HCT116 (cell line): ENCODE measurements around the gene TMEM126A. TPM values are rescaled to one million over a fixed set of nuclear protein-coding genes. Genes with fewer than 3 reads are reported as not detected.
A peak's percentile ranks its signal among the peaks of the same experiment; 100 is the strongest.

ENCODE experiments used
- ATAC-seq: fragments of 200-7000 bp; cut with Tn5 transposase; 2 replicates; pipeline ENCODE4 v1.9.1; 2020; ENCODE audit warnings: mild to moderate bottlenecking, moderate library complexity
- BruUV-seq: library from RNA; stranded (reverse); fragments of 400-500 nt; replicated peaks from 2 replicates; lab custom pipeline; 2021; lab: Mats Ljungman, UMichigan
- CTCF ChIA-PET: fragments of 300-600 bp; sonication (Branson Sonifier 250); formaldehyde crosslinking; loops from one replicate; lab custom pipeline; 2021; ENCODE audit warnings: antibody characterized with exemption; lab: Charles Lee
- POLR2A ChIA-PET: fragments of 300-600, 350-600 bp; sonication (Branson Sonifier 250); formaldehyde crosslinking; loops from one replicate; lab custom pipeline; 2021; ENCODE audit warnings: antibody characterized with exemption; lab: Charles Lee
- RAD21 ChIA-PET, 2 experiments: fragments of 300-600 bp; sonication (Branson Sonifier 250); formaldehyde crosslinking; loops; one replicate each; lab custom pipeline; 2023; ENCODE audit warnings: low total read pairs in 2 of 2; ENCODE audit not compliant: uncharacterized antibody in 2 of 2, unreplicated experiment in 2 of 2, low non-redundant PET in 1 of 2; lab: Charles Lee
- DNase-seq: peaks from one replicate; pipeline ENCODE4 v3.0.0-alpha.2; 2010; ENCODE audit warnings: low read depth, low spot score
- H2AFZ ChIP-seq: fragments of 200-600 bp; shearing (Covaris generic), sonication (generic); 2 replicates; pipeline ENCODE4 v1.6.1; 2017; ENCODE audit warnings: low read depth, mixed run types, mixed read lengths, antibody characterized with exemption, low read length; ENCODE audit not compliant: poor library complexity, severe bottlenecking
- H3K27ac ChIP-seq: 2 replicates; pipeline ENCODE4 v1.5.1; 2012; ENCODE audit warnings: low read depth, low read length
- H3K27me3 ChIP-seq: fragments of 200-600 bp; sonication (generic); 2 replicates; pipeline ENCODE4 v1.6.1; 2016; ENCODE audit warnings: mixed run types, low read length, mixed read lengths; ENCODE audit not compliant: insufficient read depth
- H3K36me3 ChIP-seq, 2 experiments: fragments of 200-500 bp in 1 of 2; fragments of 200-600 bp in 1 of 2; sonication (Bioruptor generic) in 1 of 2; sonication (generic) in 1 of 2; 2 replicates each; pipeline versions ENCODE4 v1.5.1 to v1.6.1; 2014 to 2016; ENCODE audit warnings: low read length in 2 of 2, inconsistent platforms in 1 of 2, mixed read lengths in 1 of 2, mixed run types in 1 of 2; ENCODE audit not compliant: insufficient read depth in 2 of 2, control insufficient read depth in 1 of 2
- H3K4me1 ChIP-seq, 2 experiments: fragments of 200-600 bp in 1 of 2; sonication (generic) in 1 of 2; 2 replicates each; pipeline versions ENCODE4 v1.5.1 to v1.6.1; 2012 to 2017; ENCODE audit warnings: low read length in 2 of 2, inconsistent platforms in 1 of 2, mild to moderate bottlenecking in 1 of 2, mixed read lengths in 1 of 2, mixed run types in 1 of 2, moderate library complexity in 1 of 2; ENCODE audit not compliant: insufficient read depth in 2 of 2, control insufficient read depth in 1 of 2
- H3K4me2 ChIP-seq: fragments of 200-600 bp; sonication (generic); 2 replicates; pipeline ENCODE4 v1.6.1; 2017; ENCODE audit warnings: mixed run types, low read length, mixed read lengths
- H3K4me3 ChIP-seq, 2 experiments: fragments of 200-600 bp in 1 of 2; sonication (generic) in 1 of 2; replicated peaks in 1 of 2; 2 replicates each; pipeline ENCODE4 v1.5.1; 2011 to 2016; ENCODE audit warnings: low read length in 2 of 2, control low read depth in 1 of 2, low read depth in 1 of 2, mild to moderate bottlenecking in 1 of 2, mixed read lengths in 1 of 2, mixed run types in 1 of 2
- H3K79me2 ChIP-seq: fragments of 200-600 bp; sonication (generic); 2 replicates; pipeline ENCODE4 v1.6.1; 2017; ENCODE audit warnings: mild to moderate bottlenecking, mixed run types, low read length, moderate library complexity, mixed read lengths; ENCODE audit not compliant: insufficient read depth
- H3K9ac ChIP-seq: fragments of 200-600 bp; sonication (generic); 2 replicates; pipeline ENCODE4 v1.6.1; 2016; ENCODE audit warnings: low read length, mixed read lengths
- H3K9me2 ChIP-seq: fragments of 200-600 bp; sonication (generic), shearing (Covaris generic); 2 replicates; pipeline ENCODE4 v1.6.1; 2017; ENCODE audit warnings: mixed run types, mild to moderate bottlenecking, moderate library complexity; ENCODE audit not compliant: insufficient read depth
- H3K9me3 ChIP-seq, 2 experiments: fragments of 200-500 bp in 1 of 2; fragments of 200-600 bp in 1 of 2; sonication (Bioruptor generic) in 1 of 2; sonication (generic) in 1 of 2; 2 replicates each; pipeline ENCODE4 v1.6.1; 2014 to 2017; ENCODE audit warnings: low read length in 2 of 2, mixed read lengths in 2 of 2, inconsistent platforms in 1 of 2, low read depth in 1 of 2, mild to moderate bottlenecking in 1 of 2, mixed run types in 1 of 2, moderate library complexity in 1 of 2; ENCODE audit not compliant: control insufficient read depth in 1 of 2, insufficient read depth in 1 of 2
- H4K20me1 ChIP-seq: fragments of 200-600 bp; sonication (generic), shearing (Covaris generic); 2 replicates; pipeline ENCODE4 v1.6.1; 2017; ENCODE audit warnings: mixed run types, mild to moderate bottlenecking, moderate library complexity; ENCODE audit not compliant: insufficient read depth
- ATF3 ChIP-seq: IDR thresholded peaks from 2 replicates; pipeline ENCODE4 v1.6.1; 2012
- CTCF ChIP-seq, 3 experiments: fragments of 200-600 bp in 1 of 3; sonication (generic) in 1 of 3; IDR thresholded peaks in 2 of 3; conservative IDR thresholded peaks in 1 of 3; 2 replicates each; pipeline ENCODE4 v1.5.1; 2012 to 2017; ENCODE audit warnings: low read depth in 2 of 3, low read length in 2 of 3, antibody characterized with exemption in 1 of 3, borderline replicate concordance in 1 of 3, control low read depth in 1 of 3, mild to moderate bottlenecking in 1 of 3, mixed read lengths in 1 of 3, mixed run types in 1 of 3, moderate library complexity in 1 of 3; ENCODE audit not compliant: insufficient read depth in 1 of 3
- EGR1 ChIP-seq: IDR thresholded peaks from 2 replicates; pipeline ENCODE4 v1.6.1; 2012; ENCODE audit warnings: low read depth
- ELF1 ChIP-seq: IDR thresholded peaks from 2 replicates; pipeline ENCODE4 v1.6.1; 2012; ENCODE audit warnings: low read depth, borderline replicate concordance
- EZH2phosphoT487 ChIP-seq: fragments of 200-600 bp; IDR thresholded peaks from 2 replicates; pipeline ENCODE4 v1.6.1; 2018; ENCODE audit warnings: antibody characterized with exemption, borderline replicate concordance
- JUND ChIP-seq: IDR thresholded peaks from 2 replicates; pipeline ENCODE4 v1.6.1; 2012
- MAX ChIP-seq: IDR thresholded peaks from 2 replicates; pipeline ENCODE4 v1.6.1; 2012
- POLR2A ChIP-seq: IDR thresholded peaks from 2 replicates; pipeline ENCODE4 v1.7.0; 2011; ENCODE audit warnings: borderline replicate concordance; ENCODE audit not compliant: insufficient read depth, insufficient read length; ENCODE audit errors: extremely low read depth
- RAD21 ChIP-seq: IDR thresholded peaks from 2 replicates; pipeline ENCODE4 v1.6.1; 2012; ENCODE audit warnings: low read depth, mild to moderate bottlenecking
- SIN3A ChIP-seq: IDR thresholded peaks from 2 replicates; pipeline ENCODE4 v1.6.1; 2012; ENCODE audit warnings: low read depth
- SP1 ChIP-seq: IDR thresholded peaks from 2 replicates; pipeline ENCODE4 v1.6.1; 2012; ENCODE audit warnings: low read depth
- SRF ChIP-seq: IDR thresholded peaks from 2 replicates; pipeline ENCODE4 v1.6.1; 2012; ENCODE audit warnings: low read depth
- YY1 ChIP-seq: IDR thresholded peaks from 2 replicates; pipeline ENCODE4 v1.6.1; 2011; ENCODE audit warnings: low read length, low read depth, moderate library complexity, mild to moderate bottlenecking; ENCODE audit not compliant: insufficient replicate concordance; ENCODE audit errors: extremely low read depth
- ZFX ChIP-seq: fragments of 450-650 bp; IDR thresholded peaks from 2 replicates; pipeline ENCODE4 v1.6.1; 2017
- intact Hi-C: fragments of 100-400 bp; cut with micrococcal nuclease; formaldehyde crosslinking; loops from 2 replicates; pipeline ENCODE4 v1.10.0; 2022
- total RNA-seq: library from RNA; stranded (reverse); gene quantifications from one replicate; pipeline ENCODE4 v1.2.1, GENCODE V29; 2021; ENCODE audit not compliant: unreplicated experiment
- TF ChIP-seq, protein P1 (sequence below): IDR thresholded peaks from 2 replicates; pipeline ENCODE4 v1.6.1; 2011; ENCODE audit warnings: mild to moderate bottlenecking, low read length, moderate library complexity; ENCODE audit not compliant: insufficient replicate concordance; ENCODE audit errors: extremely low read depth

TMEM126A gene
- total RNA-seq, 1 experiment from 2014 or later = 24.1 TPM

GRCh38 chr11:85647604-85648299 lies at the start of gene TMEM126A (continued):
- no peak for TF ChIP-seq EZH2phosphoT487
- TF ChIP-seq, protein P1, sequence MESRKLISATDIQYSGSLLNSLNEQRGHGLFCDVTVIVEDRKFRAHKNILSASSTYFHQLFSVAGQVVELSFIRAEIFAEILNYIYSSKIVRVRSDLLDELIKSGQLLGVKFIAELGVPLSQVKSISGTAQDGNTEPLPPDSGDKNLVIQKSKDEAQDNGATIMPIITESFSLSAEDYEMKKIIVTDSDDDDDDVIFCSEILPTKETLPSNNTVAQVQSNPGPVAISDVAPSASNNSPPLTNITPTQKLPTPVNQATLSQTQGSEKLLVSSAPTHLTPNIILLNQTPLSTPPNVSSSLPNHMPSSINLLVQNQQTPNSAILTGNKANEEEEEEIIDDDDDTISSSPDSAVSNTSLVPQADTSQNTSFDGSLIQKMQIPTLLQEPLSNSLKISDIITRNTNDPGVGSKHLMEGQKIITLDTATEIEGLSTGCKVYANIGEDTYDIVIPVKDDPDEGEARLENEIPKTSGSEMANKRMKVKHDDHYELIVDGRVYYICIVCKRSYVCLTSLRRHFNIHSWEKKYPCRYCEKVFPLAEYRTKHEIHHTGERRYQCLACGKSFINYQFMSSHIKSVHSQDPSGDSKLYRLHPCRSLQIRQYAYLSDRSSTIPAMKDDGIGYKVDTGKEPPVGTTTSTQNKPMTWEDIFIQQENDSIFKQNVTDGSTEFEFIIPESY = no peak
- TF ChIP-seq SIN3A = peak; percentile 93

- DNase-seq (no peak), ATAC-seq (no peak)
- Histone ChIP-seq H3K4me1 (no peaks in the 10 kb centered on the region), H2AFZ (no peak overlapping the region), H4K20me1 (no peaks in the 10 kb centered on the region), H3K27me3 (no peaks in the 10 kb centered on the region), H3K4me2 (no peak overlapping the region), H3K9ac (no peak overlapping the region), H3K36me3 (no peaks in the 10 kb centered on the region)
- POLR2A ChIA-PET = no interaction called here
- no TSS peak for BruUV-seq
- intact Hi-C loops = loop anchor here (5.0 to 10.0 kb wide), 5 partner anchors 228 to 973 kb away; no protein-coding TSS in a partner anchor
- TF ChIP-seq ATF3 (no peak), YY1 (no peak), SRF (no peak), ELF1 (no peak), ZFX (no peak), CTCF (IDR thresholded peaks at IDR 0.05 in 2 of 3, conservative IDR thresholded peaks at IDR 0.05 in 1 of 3; ENCODE audit: borderline replicate concordance in 1 of 3, insufficient read depth in 1 of 3, low read depth in 2 of 3, low read length in 2 of 3) (no peak), SP1 (no peak), MAX (no peak), JUND (no peak), RAD21 (no peak), POLR2A (no peak), EGR1 (no peak)
- TF ChIP-seq, protein P1 = no peak
- TF ChIP-seq, all 23 proteins: peak for 0
- H3K9me3 ChIP-seq = no peaks in the 10 kb centered on the region
- H3K79me2 ChIP-seq = no peaks in the 10 kb centered on the region
- no peak overlapping the region for H3K4me3 ChIP-seq
- RAD21 ChIA-PET = no interaction called here
- no peaks in the 10 kb centered on the region for H3K9me2 ChIP-seq
- CTCF ChIA-PET = no interaction called here
- no peak overlapping the region for H3K27ac ChIP-seq
Measured at GRCh38 chr11:85599083-85599482, 48.7 kb upstream of the TMEM126A start.
